ENCODE measurements around the gene ATF7IP2. TPM values are rescaled to one million over a fixed set of nuclear protein-coding genes. Genes with fewer than 3 reads are reported as not detected.

The ATF7IP2 gene
- total and polyA plus RNA-seq, 2 of the 13 experiments (the other 11 are each of a cell fraction or from before 2014, with no cell fraction given) = 117 to 217 TPM

- TF ChIP-seq ZBTB46 (CRISPR knock-in tag; IDR thresholded peaks at IDR 0.05; ENCODE audit: borderline replicate concordance) (no peak), DZIP1 (CRISPR knock-in tag; IDR thresholded peaks at IDR 0.05) (no peak), ZNF350 (CRISPR knock-in tag; IDR thresholded peaks at IDR 0.05; ENCODE audit: borderline replicate concordance, low read depth) (0 out of 2 replicates have a peak, but pooled peaks have one; percentile 60), DMTF1 (CRISPR knock-in tag; IDR thresholded peaks at IDR 0.05) (no peak; the same call in 1 of the 2 replicates), POLR2AphosphoS5 (IDR thresholded peaks at IDR 0.05; ENCODE audit: low read depth, low read length) (no peak), ZNF225 (CRISPR knock-in tag; IDR thresholded peaks at IDR 0.05) (no peak), TGIF2 (CRISPR knock-in tag; IDR thresholded peaks at IDR 0.05) (peak; percentile 74; the same call in 1 of the 2 replicates), SRSF1 (optimal IDR thresholded peaks at IDR 0.05; ENCODE audit: low read depth, low read length) (no peak), ZNF24 (IDR thresholded peaks at IDR 0.05) (no peak), SOX5 (CRISPR knock-in tag; IDR thresholded peaks at IDR 0.05; ENCODE audit: borderline replicate concordance) (peak; percentile 58; the same call in 1 of the 2 replicates), HMG20A (CRISPR knock-in tag; IDR thresholded peaks at IDR 0.05; ENCODE audit: borderline replicate concordance) (no peak), DMAP1 (CRISPR knock-in tag; IDR thresholded peaks at IDR 0.05) (no peak), NPAS2 (CRISPR knock-in tag; IDR thresholded peaks at IDR 0.05; ENCODE audit: borderline replicate concordance) (no peak), ZNF607 (CRISPR knock-in tag; IDR thresholded peaks at IDR 0.05; ENCODE audit: borderline replicate concordance) (peak; percentile 22; the same call in 1 of the 2 replicates), ZNF567 (CRISPR knock-in tag; IDR thresholded peaks at IDR 0.05; ENCODE audit: borderline replicate concordance) (no peak), NFKBIZ (CRISPR knock-in tag; IDR thresholded peaks at IDR 0.05) (peak; percentile 77; the same call in 1 of the 2 replicates), RBAK (CRISPR knock-in tag; IDR thresholded peaks at IDR 0.05) (no peak), SMAD9 (CRISPR knock-in tag; IDR thresholded peaks at IDR 0.05) (no peak), MAFK (conservative IDR thresholded peaks at IDR 0.05 in 1 of 2, IDR thresholded peaks at IDR 0.05 in 1 of 2; ENCODE audit: low read length in 2 of 2) (no peak), HIVEP1 (CRISPR knock-in tag; IDR thresholded peaks at IDR 0.05) (no peak), CERS6 (CRISPR knock-in tag; IDR thresholded peaks at IDR 0.05) (no peak), ZNF333 (CRISPR knock-in tag; IDR thresholded peaks at IDR 0.05; ENCODE audit: borderline replicate concordance) (no peak)
Observed at GRCh38 chr16:10509534-10510025, 123.7 kb downstream of the ATF7IP2 start (continued).
